ENCODE measurements around the gene THBS2. TPM values are rescaled to one million over a fixed set of nuclear protein-coding genes. Genes with fewer than 3 reads are reported as not detected.

Gene THBS2
- total and polyA plus RNA-seq, 9 donors = 26.5 to 151 (median 65.3) TPM

DNA sequence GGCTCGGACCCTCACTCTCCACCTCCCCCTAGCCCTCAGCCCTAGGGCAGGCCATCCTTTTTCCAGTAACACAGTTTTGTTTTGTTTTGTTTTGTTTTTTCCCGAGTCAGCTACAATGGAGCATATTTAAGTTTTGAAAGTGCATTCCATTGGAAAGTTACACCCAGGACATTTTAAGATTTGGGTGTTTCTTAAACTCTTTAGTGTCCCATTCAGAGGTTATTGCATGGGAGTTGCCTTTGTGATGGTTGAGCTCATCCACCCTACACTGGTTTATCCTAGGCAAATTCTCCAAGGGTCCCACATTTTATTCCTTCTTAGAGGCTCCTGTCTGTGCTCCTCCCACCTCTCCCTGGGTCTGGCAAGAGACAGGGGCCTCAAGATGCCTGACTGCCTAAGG, 58.9 kb downstream of the THBS2 start:
- Histone ChIP-seq H3K36me3 (no peaks in the 10 kb centered on the region), H3K27ac (no peak overlapping the region), H3K9me3 (no peaks in the 10 kb centered on the region), H3K27me3 (no peaks in the 10 kb centered on the region), H3K4me1 (ENCODE audit: insufficient read depth) (peaks cover 10% of the 10 kb centered on the region), H3K4me3 (no peak overlapping the region)
- intact Hi-C loops (cut with DNase I) = no loop called here
- WGBS, 3 donors = 9 to 31% (median 19%) methylated on average over 2 of the region's 2 CpGs
- TF ChIP-seq POLR2A (IDR thresholded peaks at IDR 0.05) (no peak), EP300 (IDR thresholded peaks at IDR 0.05) (no peak)
- TF ChIP-seq, protein P1, sequence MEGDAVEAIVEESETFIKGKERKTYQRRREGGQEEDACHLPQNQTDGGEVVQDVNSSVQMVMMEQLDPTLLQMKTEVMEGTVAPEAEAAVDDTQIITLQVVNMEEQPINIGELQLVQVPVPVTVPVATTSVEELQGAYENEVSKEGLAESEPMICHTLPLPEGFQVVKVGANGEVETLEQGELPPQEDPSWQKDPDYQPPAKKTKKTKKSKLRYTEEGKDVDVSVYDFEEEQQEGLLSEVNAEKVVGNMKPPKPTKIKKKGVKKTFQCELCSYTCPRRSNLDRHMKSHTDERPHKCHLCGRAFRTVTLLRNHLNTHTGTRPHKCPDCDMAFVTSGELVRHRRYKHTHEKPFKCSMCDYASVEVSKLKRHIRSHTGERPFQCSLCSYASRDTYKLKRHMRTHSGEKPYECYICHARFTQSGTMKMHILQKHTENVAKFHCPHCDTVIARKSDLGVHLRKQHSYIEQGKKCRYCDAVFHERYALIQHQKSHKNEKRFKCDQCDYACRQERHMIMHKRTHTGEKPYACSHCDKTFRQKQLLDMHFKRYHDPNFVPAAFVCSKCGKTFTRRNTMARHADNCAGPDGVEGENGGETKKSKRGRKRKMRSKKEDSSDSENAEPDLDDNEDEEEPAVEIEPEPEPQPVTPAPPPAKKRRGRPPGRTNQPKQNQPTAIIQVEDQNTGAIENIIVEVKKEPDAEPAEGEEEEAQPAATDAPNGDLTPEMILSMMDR (IDR thresholded peaks at IDR 0.05) = no peak
- DNase-seq = no peak

DNA sequence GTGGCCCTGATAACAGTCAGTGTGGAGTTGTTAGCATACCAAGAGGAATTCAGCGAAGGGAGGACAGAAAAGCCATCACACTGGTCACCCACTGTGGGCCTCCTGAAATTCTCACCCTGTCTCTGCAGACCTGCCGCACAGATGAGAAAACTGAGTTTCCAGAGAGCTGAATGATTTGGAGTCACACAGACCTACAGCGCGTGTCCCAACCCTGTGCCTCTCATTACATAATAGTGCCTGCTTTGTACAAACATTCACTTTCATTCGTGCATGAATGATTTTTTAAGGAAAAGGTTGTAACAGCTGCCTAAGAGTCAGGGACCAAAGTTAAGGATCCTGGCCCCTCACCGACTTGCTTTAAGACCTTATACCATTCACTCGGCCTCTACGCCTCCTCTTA, 62.7 kb downstream of the THBS2 start:
- 70 to 82% (median 72%) methylated on average over 8 of the region's 8 CpGs for WGBS, 3 donors
- Histone ChIP-seq H3K4me3 (no peak overlapping the region), H3K27ac (peak overlapping the region; percentile 11 to 70), H3K36me3 (no peaks in the 10 kb centered on the region), H3K27me3 (no peaks in the 10 kb centered on the region), H3K9me3 (no peaks in the 10 kb centered on the region), H3K4me1 (ENCODE audit: insufficient read depth) (peaks cover 14% of the 10 kb centered on the region)
- intact Hi-C loops (cut with DNase I) = no loop called here
- DNase-seq = peak in 1 of 5 donors; percentile 37
- no peak for TF ChIP-seq EP300 (IDR thresholded peaks at IDR 0.05)
- TF ChIP-seq, protein P1 (IDR thresholded peaks at IDR 0.05) = no peak
- no peak for TF ChIP-seq POLR2A (IDR thresholded peaks at IDR 0.05)

DNA sequence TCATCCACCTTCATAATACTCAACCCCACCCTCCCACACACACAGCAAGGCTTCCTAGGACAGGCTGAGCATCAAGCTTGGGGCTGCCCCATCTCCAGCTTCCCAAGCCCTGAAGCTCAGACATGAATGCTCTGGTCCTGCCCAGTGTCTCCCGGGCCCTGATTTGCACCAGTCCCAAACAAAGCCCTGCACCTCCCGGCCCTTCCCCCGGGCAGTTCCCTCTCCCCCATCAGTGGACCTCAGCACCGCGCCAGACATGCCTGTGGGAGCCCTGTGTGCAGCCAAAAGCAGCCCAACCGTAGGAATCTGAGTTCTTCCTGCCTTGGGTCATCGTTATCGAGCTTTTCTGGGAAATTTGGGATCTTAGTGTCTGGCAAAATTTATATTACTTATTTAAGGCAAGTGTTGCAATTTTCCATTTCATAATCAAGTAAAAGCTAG, 63.5 kb downstream of the THBS2 start:
- intact Hi-C loops (cut with DNase I) = no loop called here
- Histone ChIP-seq H3K4me1 (ENCODE audit: insufficient read depth) (peaks cover 14% of the 10 kb centered on the region), H3K36me3 (no peaks in the 10 kb centered on the region), H3K27me3 (no peaks in the 10 kb centered on the region), H3K4me3 (no peak overlapping the region), H3K9me3 (no peaks in the 10 kb centered on the region), H3K27ac (peak overlapping the region; percentile 17 to 70)
- peak; percentile 81 to 87 (median 86) for DNase-seq
- WGBS, 3 donors = 2 to 9% (median 7%) methylated on average over 8 of the region's 8 CpGs
- TF ChIP-seq POLR2A (IDR thresholded peaks at IDR 0.05) (peak; percentile 22), EP300 (IDR thresholded peaks at IDR 0.05) (peak; percentile 83)
- TF ChIP-seq, protein P1 (IDR thresholded peaks at IDR 0.05) = no peak

DNA sequence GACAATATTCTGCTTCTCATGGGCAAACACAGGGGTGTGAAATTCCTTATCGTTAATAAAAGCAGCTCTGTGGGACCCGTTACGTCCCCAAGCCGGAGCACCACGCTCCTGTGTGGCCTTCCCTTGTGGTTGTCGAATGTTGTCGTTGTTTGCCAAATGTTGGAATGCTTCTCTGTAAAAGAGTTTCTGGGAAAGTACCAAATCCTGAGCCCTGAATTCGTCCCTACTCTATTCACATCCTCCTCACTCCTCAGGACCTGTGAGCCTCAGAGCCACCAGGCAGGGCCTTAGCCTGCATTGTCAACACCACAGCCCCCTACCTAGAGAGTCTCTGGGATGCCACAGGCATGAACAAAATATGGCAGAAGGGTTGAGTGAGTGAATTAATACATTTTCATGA, 64.0 kb downstream of the THBS2 start:
- H3K27ac ChIP-seq = peak overlapping the region; percentile 17 to 70
- H3K4me3 ChIP-seq = no peak overlapping the region
- intact Hi-C loops (cut with DNase I) = no loop called here
- no peak for TF ChIP-seq POLR2A (IDR thresholded peaks at IDR 0.05)
- TF ChIP-seq EP300 (IDR thresholded peaks at IDR 0.05) = no peak
- TF ChIP-seq, protein P1 (IDR thresholded peaks at IDR 0.05) = no peak
- no peaks in the 10 kb centered on the region for H3K9me3 ChIP-seq
- DNase-seq = no peak
- no peaks in the 10 kb centered on the region for H3K36me3 ChIP-seq
- WGBS, 3 donors = 7 to 33% (median 18%) methylated on average over 8 of the region's 8 CpGs
- H3K27me3 ChIP-seq = no peaks in the 10 kb centered on the region
- H3K4me1 ChIP-seq (ENCODE audit: insufficient read depth) = peaks cover 14% of the 10 kb centered on the region

All from ovary (tissue), 9 donors.